Measurements from ENCODE around the gene COL11A1. TPM values are rescaled to one million over a fixed set of nuclear protein-coding genes. Genes with fewer than 3 reads are reported as not detected.

The COL11A1 gene
- total RNA-seq = 0.38 and 0.48 TPM in 2 replicates

- Histone ChIP-seq H3K36me3 (ENCODE audit: control insufficient read depth, insufficient read depth, low read length) (no peaks in the 10 kb centered on the region), H3K4me3 (ENCODE audit: low read depth, low read length) (peak within 1 kb of the TSS; percentile 37), H3K27me3 (ENCODE audit: control insufficient read depth, insufficient read depth, low read length) (no peaks in the 10 kb centered on the region)
- DNase-seq (ENCODE audit: low read depth) = no peak
- TF ChIP-seq CTCF (IDR thresholded peaks at IDR 0.05; ENCODE audit: insufficient read depth, low read length, poor library complexity, severe bottlenecking) = no peak
Observed at GRCh38 chr1:103108376-103109150, at the start of gene COL11A1. COL11A1 (minus strand) TSS chr1:103108522; CDS start chr1:103108178, 344 bp downstream.

- peak; percentile 16 for DNase-seq (ENCODE audit: low read depth)
- Histone ChIP-seq H3K4me3 (ENCODE audit: low read depth, low read length) (no peak overlapping the region), H3K36me3 (ENCODE audit: control insufficient read depth, insufficient read depth, low read length) (no peaks in the 10 kb centered on the region), H3K27me3 (ENCODE audit: control insufficient read depth, insufficient read depth, low read length) (no peaks in the 10 kb centered on the region)
- no peak for TF ChIP-seq CTCF (IDR thresholded peaks at IDR 0.05; ENCODE audit: insufficient read depth, low read length, poor library complexity, severe bottlenecking)
Observed at GRCh38 chr1:103156966-103157365, 48.6 kb upstream of the COL11A1 start.

- H3K36me3 ChIP-seq (ENCODE audit: control insufficient read depth, insufficient read depth, low read length) = no peaks in the 10 kb centered on the region
- H3K27me3 ChIP-seq (ENCODE audit: control insufficient read depth, insufficient read depth, low read length) = no peaks in the 10 kb centered on the region
- no peak for DNase-seq (ENCODE audit: low read depth)
- H3K4me3 ChIP-seq (ENCODE audit: low read depth, low read length) = no peak overlapping the region
- TF ChIP-seq CTCF (IDR thresholded peaks at IDR 0.05; ENCODE audit: insufficient read depth, low read length, poor library complexity, severe bottlenecking) = no peak
Observed at GRCh38 chr1:103146166-103146565, 37.8 kb upstream of the COL11A1 start.

GRCh38 chr1:103145449-103145848 lies 37.1 kb upstream of the COL11A1 start:
- Histone ChIP-seq H3K36me3 (ENCODE audit: control insufficient read depth, insufficient read depth, low read length) (no peaks in the 10 kb centered on the region), H3K4me3 (ENCODE audit: low read depth, low read length) (no peak overlapping the region), H3K27me3 (ENCODE audit: control insufficient read depth, insufficient read depth, low read length) (no peaks in the 10 kb centered on the region)
- no peak for TF ChIP-seq CTCF (IDR thresholded peaks at IDR 0.05; ENCODE audit: insufficient read depth, low read length, poor library complexity, severe bottlenecking)
- no peak for DNase-seq (ENCODE audit: low read depth)

- no peak for TF ChIP-seq CTCF (IDR thresholded peaks at IDR 0.05; ENCODE audit: insufficient read depth, low read length, poor library complexity, severe bottlenecking)
- no peaks in the 10 kb centered on the region for H3K27me3 ChIP-seq (ENCODE audit: control insufficient read depth, insufficient read depth, low read length)
- H3K36me3 ChIP-seq (ENCODE audit: control insufficient read depth, insufficient read depth, low read length) = no peaks in the 10 kb centered on the region
- no peak for DNase-seq (ENCODE audit: low read depth)
- no peak overlapping the region for H3K4me3 ChIP-seq (ENCODE audit: low read depth, low read length)
Observed at GRCh38 chr1:103144681-103145080, 36.4 kb upstream of the COL11A1 start.

GRCh38 chr1:103142461-103142860 lies 34.1 kb upstream of the COL11A1 start:
- Histone ChIP-seq H3K4me3 (ENCODE audit: low read depth, low read length) (no peak overlapping the region), H3K36me3 (ENCODE audit: control insufficient read depth, insufficient read depth, low read length) (no peaks in the 10 kb centered on the region), H3K27me3 (ENCODE audit: control insufficient read depth, insufficient read depth, low read length) (no peaks in the 10 kb centered on the region)
- no peak for DNase-seq (ENCODE audit: low read depth)
- no peak for TF ChIP-seq CTCF (IDR thresholded peaks at IDR 0.05; ENCODE audit: insufficient read depth, low read length, poor library complexity, severe bottlenecking)

All from kidney epithelial cell (primary cell).